GM21423 (cell line): ENCODE data around the gene DNAJB14.

Experiments
- ATAC-seq: cut with Tn5 transposase; IDR thresholded peaks from one replicate; pipeline ENCODE4 v1.9.1; 2021; ENCODE audit warnings: mild to moderate bottlenecking, moderate library complexity; ENCODE audit not compliant: unreplicated experiment

The DNAJB14 gene

GRCh38 chr4:99875071-99875470 is 71.3 kb downstream of the DNAJB14 start:
- no peak for ATAC-seq

- no peak for ATAC-seq
Measured at GRCh38 chr4:99872570-99872969, 73.8 kb downstream of the DNAJB14 start.

GRCh38 chr4:99868126-99868596 is 78.3 kb downstream of the DNAJB14 start:
- peak; percentile 72 for ATAC-seq

GRCh38 chr4:99863804-99864203 is 82.6 kb downstream of the DNAJB14 start:
- no peak for ATAC-seq

GRCh38 chr4:99861120-99861905 is 85.1 kb downstream of the DNAJB14 start:
- peak; percentile 56 for ATAC-seq

GRCh38 chr4:99860521-99860920 is 85.9 kb downstream of the DNAJB14 start:
- ATAC-seq = no peak

- ATAC-seq = peak; percentile 53
Measured at GRCh38 chr4:99859618-99860017, 86.8 kb downstream of the DNAJB14 start.

DNA sequence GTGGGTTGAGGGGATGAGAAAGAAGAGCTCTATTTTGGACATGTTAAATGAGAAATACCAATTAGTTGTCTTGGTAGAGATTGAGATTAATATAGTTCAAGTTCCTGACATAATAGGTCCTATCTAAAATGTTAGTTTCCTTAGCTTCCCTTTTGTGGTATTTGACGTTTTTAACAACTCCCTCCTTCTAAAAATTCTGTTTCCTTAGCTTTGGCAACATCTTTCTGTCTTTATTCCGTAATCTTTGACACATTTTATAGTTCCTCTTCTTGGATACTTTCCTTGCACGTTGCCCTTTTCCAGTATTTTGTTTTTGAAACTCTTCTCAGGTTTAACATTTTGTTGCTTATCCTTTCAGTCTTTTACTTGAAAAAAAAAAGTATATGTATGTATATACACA is 89.1 kb downstream of the DNAJB14 start:
- ATAC-seq = no peak

GRCh38 chr4:99856166-99856565 is 90.3 kb downstream of the DNAJB14 start:
- no peak for ATAC-seq

GRCh38 chr4:99855678-99856077 is 90.7 kb downstream of the DNAJB14 start:
- ATAC-seq = peak; percentile 41

GRCh38 chr4:99853999-99854398 is 92.4 kb downstream of the DNAJB14 start:
- no peak for ATAC-seq

GRCh38 chr4:99853190-99853589 is 93.2 kb downstream of the DNAJB14 start:
- no peak for ATAC-seq

DNA sequence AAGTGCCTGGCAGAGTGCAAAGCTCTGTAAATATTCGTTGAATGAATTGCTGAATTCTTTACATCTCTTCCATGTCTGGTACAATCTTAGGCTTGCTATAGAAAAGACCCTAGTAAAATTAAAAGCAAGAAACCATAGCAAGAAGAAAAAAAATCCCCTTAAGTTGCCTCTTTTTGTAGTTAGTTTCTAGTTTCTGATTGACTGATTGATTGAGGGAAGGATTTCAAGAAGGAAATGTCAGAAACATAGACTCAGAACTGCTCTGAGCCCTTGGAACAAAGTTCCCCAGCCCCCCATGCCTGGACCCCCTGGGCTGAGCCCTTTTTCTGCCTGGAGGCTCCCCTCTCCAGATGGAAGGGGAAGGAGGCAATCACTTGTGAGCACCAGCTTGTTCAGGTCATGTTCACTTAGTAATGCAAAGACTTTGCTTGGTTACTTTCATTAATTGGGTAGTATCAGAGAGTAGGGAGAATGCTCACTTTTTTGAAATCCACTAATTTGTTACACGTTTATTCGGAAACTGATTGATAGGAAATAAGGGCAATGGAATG is 94.1 kb downstream of the DNAJB14 start:
- no peak for ATAC-seq

- ATAC-seq = peak; percentile 38
Measured at GRCh38 chr4:99848591-99849001, 97.8 kb downstream of the DNAJB14 start.

DNA sequence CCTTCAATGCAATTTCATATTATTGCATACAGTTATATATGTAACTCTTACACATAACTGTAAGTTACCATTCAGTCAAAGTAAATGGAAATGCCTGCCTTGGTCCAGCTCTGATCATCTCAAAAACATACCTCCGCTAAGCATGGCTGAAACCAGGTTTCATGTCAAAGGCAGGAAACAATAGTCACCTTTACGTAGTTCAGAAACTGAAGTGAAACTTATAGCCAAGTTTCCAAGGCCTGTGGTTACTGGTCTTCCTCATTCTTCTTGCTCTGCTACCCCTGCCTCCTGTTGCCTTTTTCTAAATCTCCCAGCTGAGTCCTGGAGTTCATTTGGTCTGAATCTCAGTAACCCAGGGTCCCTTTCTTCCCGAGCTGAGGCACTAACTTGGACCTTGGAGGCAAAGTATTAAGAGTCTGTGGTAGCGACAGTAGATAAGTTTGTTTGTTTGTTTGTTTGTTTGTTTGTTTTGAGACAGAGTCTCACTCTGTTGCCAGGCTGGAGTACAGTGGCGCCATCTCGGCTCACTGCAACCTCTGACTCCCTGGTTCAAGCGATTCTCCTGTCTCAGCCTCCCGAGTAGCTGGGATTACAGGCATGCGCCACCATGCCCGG is 98.9 kb downstream of the DNAJB14 start:
- ATAC-seq = peak; percentile 62

GRCh38 chr4:99846891-99847290 is 99.5 kb downstream of the DNAJB14 start:
- no peak for ATAC-seq
